Activated CD4-positive, alpha-beta T cell treated with anti-CD3 and anti-CD28 coated beads, Interleukin-2, amount 50 U/mL, for 4 hours (primary cell): ENCODE measurements around the gene CACNG3.
"Not testable (repeated sequence)": the region's sequence is repeated elsewhere in the genome, so short reads cannot be mapped to it uniquely, and the experiment has no call there.

Source experiments
- DNase-seq, 2 experiments: peaks; one replicate each; pipeline ENCODE4 v3.0.0-alpha.2; 2020

CACNG3 gene

DNA sequence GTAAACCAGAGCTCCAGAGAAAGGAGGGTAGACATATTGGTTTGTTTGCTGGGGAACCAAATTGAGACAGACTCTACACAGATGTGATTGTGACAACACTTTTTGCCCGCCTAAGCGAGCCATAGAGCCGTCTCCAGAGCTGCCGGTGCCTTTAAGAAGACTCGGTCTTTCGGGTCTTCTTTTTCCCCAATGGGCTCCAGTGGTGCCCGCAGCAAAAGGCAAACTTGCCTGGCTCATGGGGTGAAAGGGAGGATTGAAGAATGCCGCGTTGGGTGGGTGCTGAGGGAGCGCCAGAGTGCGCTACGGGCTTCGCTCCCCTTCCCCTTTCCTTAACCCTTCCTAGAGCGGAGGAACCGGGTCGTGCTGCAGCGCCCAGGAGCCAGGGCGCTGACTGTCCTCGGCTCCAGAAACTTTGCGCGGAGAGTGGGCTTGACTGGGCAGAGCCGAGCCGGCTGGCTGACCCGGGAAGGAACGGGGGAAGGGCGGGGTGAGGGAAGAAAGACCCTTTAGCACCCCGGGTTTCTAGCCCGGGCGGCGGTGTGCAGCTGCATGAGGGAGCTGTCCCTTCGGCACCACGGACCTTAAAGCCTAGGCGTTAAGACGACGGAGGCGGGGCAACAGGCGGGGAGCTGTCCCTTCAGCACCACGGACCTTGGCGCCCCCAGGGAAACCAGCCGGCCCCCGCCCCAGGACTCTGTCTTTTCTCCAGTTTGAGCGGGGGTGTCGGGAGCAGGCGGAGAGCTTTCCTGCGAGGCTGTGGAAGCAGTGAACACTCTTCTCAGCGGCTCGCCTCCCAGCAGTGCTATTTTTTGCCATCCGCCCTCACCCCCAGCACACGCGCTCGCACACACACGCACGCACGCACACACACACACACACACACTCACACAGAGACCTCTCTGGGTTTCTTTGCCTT is at the start of gene CACNG3:
CACNG3 (plus strand) TSS at position 880 of the 916 bp plus-strand sequence. CDS start 420 bp downstream, outside the sequence.
- DNase-seq, result peak; percentile 13 to 19

DNA sequence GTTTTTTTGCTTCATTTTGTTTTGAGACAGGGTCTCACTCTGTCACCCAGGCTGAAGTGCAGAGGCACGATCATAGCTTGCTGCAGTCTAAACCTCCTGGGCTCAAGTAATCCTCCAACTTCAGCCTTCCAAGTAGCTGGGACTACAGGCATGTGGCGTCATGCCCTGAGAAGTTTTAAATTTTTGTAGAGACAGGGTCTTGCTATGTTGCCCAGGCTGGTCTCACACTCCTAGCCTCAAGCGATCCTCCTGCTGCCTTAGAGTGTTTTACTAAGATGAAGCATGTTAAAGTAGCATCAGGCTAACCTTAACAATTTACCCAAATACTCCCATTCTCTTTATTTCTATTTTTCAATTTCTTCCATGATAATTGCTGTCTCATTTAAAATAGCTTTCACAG is 49.2 kb upstream of the CACNG3 start:
- no peak for DNase-seq

DNA sequence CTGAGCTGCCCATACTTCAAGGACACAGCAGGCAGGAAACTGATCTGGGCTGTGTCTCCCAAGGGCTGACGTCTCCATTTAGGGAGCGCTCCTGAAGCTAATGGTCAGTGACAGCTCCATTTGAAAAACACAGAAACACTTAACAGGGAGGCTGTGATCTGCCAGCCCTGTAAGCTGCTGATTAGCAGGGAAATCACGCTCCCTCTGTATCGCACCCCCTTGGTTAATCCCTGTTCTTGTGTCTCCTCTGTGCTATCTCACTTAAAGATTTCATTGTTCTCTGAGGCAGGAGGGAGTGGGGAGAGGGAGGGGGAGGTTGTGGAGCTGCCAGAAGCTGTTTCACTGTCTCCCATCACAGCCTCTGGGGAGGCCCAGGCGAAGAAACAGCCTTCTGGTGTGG is 47.4 kb upstream of the CACNG3 start:
- DNase-seq, result no peak

DNA sequence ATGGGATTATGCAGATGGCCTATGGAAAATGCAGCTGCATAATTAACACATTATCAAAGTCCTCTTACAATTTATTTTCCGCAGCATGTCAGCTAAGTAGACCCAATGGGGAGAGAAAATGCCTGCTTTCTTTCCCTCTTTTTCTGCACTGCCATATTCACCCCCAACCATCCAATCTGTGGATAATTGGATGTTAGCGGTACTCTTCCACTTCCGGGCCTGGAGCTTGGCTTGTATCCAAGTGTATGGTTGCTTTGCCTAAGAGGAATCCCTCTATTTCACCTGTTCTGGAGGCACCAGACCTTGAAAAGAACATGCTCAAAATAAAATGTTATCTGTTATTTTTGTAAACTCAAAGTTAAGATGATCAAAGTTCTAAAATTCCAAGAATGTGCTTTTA is 41.1 kb upstream of the CACNG3 start:
- DNase-seq, result no peak

DNA sequence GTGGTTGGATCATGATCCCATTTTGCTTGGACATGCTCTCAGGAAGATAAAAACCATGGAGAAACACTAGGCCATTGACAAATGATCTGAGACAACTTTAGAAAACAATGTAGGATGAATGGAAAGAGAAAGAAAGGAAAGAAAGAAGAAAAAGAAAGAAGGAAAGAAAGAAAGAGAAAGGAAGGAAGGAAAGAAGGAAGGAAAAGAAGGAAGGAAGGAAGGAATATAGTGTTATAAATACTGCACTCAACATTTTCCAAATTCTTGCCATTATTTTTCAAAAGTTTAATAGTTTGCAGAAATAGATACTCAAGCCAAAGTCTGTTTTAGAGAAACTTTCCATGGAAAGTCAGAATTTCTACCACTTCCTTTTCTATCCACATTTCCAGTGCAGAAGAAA is 39.2 kb upstream of the CACNG3 start:
- DNase-seq, result no peak

DNA sequence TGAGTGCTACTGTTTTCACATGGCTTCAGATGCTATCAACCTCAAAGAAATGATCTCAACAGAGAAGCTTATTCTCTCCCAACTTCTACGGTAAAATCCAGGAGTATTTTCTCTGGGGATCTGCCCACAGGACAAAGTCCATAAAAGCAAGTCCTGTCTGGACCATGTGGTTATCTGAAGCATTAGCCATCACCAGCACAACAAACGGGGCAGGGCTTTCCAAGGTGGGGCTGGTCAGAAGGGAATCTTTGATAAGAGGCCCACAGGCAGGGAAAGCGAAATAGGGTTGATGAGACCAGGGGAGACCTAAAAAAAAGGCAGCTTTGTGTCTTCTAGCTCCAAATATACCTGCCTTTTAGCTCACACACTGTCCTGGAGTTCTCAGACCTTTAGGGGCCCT is 38.7 kb upstream of the CACNG3 start:
- DNase-seq, result no peak

DNA sequence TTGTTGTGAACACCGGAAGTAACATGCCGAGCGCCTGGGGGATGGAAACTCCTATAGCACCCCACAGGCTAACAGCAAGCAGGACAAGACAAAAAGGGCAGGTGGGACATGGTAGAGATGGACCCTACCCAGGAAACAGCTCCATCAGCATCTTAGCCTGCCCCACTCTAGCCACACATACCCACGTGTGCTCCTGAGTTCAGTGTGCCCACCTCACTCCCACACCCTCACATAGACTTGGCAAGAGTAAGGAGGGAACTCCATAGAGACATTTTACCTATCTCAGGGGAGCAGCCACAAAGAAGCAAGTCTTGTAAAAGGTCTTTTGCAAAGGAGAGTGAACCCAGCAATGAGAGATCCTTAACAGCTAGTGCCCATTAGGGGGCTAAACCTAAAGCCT is 37.8 kb upstream of the CACNG3 start:
- no peak for DNase-seq

DNA sequence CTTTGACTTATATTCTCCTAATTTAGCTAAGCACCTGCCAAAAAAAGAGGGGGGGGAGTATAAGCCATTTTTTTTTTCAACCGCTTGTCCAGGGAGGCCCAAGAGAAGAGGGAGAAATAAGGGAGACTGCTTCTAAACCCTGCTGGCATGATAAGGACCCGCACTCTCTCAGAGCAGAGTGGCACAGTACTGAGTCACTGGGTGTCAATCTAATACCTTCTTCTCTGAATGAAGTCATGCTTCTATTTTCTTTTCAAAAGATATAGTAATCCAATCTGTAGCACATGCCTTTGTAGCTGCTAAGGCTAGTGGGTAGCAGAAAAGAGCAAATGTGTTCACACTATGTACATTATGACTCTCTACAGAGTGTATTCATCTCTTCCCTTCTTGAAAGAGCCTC is 34.9 kb upstream of the CACNG3 start:
- no peak for DNase-seq

DNA sequence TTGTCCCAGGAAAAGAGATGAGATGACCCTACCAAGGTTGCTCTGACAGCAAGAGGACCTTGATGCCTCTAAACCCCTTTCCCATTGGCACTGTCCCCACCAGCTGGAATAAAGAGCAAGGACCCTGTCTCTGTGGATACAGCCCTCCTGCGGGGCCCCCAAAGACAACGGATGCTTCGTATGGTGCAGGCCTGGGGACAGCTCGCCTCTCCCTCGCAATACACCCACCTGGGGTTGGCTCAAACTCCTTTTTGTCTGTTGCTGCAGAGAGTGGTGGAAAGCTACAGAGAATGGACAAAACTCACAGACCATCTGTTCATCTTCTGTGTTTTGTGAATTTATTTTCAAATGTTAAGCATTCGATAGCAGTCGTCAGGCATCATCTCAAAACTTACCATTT is 27.6 kb upstream of the CACNG3 start:
- no peak for DNase-seq

DNA sequence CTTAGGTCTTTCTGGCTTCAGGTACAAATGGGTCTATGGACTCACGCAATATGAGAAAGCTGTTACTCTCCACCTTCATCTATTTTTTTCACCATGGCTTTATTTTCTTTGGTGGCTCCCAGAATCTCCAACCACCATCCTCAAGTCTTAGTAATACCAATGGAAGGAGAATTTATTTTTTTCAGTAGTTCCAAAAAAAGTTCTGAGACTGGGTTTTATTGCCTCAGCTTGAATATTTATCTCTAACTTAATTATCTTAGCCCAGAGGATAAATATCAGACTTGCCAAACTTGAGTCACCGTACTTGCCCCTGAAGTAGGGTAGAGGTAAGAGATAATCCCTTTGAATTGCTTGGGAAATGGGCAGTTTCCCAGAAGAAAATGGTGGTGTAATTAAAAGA is 23.2 kb upstream of the CACNG3 start:
- DNase-seq, result no peak

DNA sequence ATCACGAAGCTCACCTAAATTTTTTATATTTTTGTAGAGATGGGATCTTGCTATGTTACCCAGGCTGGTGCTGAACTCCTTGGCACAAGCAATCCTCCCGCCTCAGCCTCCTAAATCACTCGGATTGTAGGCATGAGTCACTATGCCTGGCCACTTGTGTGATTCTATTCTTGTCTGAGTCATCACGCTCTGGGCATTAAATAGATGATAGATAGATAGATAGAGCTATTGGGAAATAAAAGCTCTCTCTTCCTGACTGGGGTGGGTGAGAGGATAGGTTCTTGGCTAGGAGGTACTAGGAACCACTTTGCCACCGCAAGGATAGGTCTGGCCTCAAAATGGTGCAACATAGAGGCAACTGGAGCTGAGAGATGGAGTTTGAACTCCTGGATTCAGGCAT is 21.4 kb upstream of the CACNG3 start:
- DNase-seq, result no peak

DNA sequence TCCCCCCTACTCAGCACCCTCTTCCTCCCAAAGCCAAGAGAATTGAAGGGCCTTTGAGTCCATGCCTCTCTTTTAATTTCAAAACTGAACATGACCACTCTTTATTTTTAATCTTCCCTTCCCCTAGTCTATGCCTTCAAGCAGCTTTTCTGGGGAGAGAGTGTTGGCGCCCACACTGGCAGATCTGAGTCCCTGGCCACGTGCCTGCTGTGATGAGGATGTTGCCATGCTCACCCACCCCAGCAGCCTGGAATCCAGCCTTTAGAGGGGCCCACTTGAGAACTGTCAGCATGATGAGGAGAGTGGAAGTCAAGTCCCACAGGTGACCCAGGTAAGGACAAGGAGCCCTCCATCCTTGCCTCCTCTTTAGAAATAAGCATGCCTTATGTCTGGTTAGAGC is 20.3 kb upstream of the CACNG3 start:
- no peak for DNase-seq

DNA sequence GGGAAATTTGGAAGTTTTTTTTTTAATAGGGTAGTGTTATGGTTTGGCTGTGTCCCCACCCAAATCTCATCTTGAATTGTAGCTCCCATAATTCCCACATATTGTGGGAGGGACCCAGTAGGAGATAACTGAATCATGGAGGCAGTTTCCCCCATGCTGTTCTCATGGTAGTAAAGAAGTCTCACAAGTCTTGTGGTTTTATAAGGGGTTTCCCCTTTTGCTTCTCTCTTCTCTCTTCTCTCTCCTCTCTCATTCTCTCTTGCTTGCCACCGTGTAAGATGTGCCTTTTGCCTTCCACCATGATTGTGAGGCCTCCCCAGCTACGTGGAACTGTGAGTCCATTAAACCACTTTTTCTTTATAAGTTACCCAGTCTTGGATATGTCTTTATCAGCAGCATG is 17.3 kb upstream of the CACNG3 start:
- not testable (repeated sequence) for DNase-seq

DNA sequence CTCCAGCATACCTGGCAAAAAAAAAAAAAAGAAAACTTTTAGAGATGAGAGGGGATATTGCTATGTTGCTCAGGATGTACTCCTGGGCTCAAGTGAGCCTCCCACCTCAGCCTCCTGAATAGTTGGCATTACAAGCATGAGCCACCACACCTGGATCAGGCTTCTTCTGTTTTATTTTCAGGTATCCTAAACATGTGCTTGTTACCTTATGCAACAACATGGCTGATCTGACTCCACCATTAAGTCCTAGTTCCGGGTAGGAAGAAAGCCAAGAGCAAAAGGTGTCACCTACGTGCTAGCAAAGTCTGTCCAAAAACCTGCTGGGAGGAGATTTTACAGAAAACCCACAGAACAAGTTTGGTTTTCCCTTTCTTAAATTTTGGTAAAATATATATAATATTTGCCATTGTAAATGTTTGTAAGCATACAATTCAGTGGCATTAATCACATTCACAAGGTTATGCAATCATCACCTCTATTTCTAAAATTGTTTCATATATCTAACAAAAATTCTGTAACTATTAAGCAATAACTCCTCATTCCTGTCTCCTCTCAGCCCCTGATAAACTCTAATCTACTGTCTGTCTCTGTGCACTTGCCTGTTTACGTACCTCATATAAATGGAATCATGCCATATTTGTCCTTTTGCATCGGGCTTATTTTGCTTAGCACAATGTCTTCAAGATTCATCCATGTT is 9.1 kb upstream of the CACNG3 start:
- DNase-seq, result no peak

DNA sequence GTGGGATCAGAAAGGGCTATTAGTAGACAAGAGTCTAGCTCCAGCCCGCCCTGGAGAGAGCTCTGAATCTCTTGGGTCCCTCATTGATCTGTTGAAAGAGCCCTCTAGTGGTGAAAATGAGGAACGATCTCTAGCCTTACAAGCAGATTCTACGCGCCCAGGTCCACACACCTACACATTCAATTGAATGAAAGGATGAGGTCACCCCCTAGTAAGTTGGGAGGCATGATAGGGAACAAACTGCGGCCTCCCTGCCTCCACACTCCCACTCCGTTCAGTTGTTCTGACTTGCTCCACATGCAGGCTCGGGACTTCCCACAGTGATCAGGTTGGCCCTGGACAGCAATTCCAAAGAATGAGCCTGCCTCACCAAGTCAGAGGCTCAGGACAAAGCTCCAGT is 2.9 kb upstream of the CACNG3 start:
- peak; percentile 4 to 6 for DNase-seq

DNA sequence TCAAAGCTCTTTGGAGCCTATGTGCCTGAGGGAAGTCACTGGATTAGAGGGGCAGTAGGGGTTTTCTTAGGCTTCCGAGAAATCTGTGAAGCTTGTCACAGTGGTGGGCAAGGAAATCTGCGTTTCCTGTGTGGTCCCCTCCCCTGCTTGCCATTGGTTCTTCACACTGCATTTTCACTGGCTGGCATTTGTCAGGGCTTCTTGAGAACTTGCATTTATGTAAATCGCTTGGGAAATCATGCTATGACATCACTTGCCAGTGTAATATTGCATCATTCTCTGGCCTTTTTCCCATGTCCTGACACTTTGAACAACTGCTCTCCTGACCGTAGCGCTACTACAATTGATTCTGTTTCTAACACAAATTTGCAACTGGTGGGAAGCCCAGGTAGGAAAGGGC is 1.8 kb downstream of the CACNG3 start:
- DNase-seq, result no peak

DNA sequence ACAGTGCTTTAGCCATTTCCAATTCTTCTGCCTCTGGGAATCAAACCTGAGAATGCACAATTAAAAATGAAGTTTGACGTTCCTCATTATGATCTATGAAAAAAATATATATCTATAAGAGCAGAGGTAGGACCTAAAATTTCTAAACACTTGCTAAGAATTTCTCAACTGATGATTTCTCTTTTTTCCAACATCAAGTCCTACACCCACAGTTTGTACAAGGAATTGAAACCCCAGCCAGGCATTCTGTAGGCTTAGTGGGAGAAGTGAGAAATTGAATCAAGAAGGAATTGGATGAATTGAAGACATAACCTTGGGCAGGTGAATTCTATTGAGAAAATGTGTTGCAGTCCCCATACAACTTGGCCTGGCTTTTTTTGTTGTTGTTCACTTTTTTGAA is 2.7 kb downstream of the CACNG3 start:
- no peak for DNase-seq

DNA sequence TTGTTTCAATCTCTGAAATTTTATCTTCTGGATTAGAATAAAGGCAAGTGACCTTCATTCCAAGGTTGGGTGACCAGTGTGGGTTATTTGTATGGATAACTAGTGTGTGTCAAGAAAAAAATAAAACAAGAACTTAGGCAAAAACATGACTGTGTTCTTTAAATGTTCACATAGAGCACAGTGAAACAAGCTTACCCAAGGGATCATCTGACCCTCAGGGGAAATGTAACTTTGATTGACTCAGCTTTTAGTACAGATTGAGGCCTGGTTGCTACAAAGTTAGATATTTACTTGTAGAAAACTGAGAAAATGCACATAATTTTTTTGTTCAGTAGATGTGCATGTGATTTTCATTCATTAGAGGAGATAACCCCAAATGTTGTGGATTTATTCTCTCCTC is 6.7 kb downstream of the CACNG3 start:
- DNase-seq, result no peak

DNA sequence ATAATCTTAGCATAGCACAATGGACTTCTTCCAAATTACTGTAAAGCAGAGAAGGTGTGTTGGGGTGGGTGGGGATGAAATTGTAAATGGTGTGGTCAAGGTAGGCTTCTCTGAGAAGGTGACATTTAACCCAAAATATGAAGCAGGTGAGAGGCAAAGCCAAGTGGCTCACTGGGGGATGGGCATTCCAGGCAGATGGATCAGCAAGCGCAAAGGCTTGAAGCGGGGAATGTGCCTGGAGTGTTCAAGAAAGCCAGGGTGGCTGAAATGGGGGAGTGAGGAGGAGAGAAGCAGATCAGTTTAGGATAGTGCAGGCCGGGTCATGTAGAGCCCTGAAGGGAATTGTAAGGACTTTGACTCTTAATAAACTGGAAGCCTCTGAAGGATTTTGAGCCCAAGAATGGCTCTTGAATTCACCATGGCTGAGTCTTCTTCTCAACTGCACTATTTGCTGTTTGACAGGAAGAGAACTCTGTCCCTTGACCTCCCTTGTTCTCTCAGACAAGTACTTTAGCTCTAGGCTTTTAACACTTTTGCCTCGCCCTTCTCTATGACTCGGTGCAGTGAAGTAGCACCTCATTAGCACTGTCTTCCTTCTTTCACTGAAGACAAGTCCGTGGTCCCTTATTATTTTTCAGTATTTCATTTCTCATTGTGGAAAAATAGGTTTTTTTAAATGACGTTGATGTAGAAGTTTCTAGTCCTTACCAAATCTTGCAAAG is 14.7 kb downstream of the CACNG3 start:
- no peak for DNase-seq

DNA sequence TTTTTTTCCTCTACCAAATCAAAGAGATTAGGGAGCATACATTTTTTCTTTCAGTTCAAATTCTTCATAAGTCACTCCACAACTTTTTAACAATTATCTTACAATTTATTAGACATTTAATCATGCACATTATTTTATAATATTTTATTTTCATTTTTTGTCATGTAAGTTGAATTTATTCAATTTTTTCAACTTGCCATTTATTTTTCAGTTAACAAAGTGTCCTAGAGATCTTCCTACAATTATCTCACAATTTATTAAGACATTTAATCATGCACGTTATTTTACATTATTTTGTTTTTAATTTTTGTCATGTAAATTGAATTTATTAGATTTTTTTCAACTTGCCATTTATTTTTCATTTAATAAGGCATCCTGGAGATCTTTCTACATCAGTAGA is 16.2 kb downstream of the CACNG3 start:
- no peak for DNase-seq

DNA sequence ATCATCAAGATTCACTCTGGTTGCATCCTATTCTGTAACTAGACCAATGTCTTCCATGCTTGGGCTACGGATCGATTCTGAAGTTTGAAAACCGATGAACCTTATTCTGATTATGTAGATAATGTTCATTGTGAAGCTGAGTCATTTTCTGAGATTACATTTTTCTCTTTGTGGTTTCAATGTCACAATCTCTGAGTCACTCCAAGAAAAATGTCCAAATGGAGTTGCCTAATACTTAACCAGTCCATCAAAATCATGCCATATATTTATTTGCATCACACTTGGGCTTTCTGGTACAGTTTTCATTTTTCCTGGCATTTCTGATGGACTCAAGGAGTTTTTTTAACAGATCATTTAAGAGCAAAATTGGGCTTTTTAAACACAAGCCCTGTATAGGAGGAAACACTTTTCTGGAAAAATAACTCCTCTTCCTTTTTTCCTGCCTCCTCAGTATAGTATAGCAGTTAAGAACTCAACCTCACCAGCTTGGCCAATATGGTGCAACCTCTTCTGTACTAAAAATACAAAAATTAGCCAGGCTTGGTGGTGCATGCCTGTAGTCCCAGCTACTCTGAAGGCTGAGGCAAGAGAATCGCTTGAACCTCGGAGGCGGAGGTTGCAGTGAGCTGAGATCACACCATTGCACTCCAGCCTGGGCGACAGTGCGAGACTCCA is 17.5 kb downstream of the CACNG3 start:
- DNase-seq, result no peak

DNA sequence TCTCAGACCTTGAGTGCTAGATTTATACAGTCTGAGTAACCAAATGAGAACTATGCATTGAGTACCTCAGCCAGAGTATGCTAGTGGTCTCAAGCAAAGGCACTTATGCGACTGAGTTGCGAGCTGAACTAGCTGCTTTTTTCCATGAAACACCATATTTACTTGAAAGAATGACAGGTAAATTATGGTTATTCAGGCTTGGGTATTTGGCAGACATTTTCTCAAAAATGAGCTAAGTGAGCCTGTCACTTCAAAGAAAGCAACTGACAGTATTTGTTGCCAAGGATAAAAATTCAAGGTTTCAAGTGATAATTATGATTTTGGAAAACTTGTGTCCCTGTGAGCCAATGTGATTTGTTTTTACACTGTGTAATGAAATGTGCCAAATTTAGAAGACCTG is 19.3 kb downstream of the CACNG3 start:
- DNase-seq, result no peak

DNA sequence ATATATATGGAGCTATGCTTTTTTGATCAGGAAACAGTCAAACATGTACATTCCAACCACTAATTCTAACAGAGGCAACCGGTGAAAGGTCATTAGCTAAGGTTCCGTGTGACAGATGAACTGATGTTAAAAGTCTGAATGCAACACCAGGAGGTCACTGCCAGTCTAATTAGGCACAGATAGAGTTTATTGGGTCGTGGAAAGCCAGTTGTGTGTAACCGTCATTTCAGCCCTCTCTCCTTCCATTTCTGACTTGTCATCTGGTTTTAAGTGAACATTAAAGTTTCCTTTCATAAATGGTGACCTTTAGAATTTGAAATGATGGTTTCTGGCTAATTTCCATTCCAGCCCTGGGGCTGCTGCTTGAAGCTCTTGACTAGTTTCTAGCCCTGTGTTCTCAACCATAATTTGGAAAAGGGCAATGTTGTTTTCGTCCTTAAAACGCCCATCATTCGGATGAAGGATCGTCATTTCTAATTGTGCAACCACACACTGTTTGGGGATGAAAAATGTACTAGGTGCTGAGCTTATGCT is 23.9 kb downstream of the CACNG3 start:
- no peak for DNase-seq
